ENCODE results near the gene SEC24C.
"Not testable (repeated sequence)": the region's sequence is repeated elsewhere in the genome, so short reads cannot be mapped to it uniquely, and the experiment has no call there.

Gene SEC24C

DNA sequence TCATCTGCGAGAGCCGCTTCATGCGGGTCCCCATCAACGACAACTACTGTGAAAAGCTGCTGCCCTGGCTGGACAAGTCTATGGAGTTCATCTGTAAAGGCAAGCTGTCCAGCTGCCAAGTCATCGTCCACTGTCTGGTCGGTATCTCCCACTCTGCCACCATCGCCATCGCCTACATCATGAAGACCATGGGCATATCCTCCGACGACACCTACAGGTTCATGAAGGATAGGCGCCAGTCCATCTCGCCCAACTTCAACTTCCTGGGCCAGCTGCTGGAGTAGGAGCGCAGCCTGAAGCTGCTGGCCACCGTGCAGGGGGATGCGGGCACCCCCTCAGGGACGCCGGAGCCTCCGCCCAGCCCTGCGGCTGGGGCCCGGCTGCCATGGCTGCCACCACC, 11.7 kb upstream of the SEC24C start:
- no peak for DNase-seq (ENCODE audit: low read depth in 2 of 2)

DNA sequence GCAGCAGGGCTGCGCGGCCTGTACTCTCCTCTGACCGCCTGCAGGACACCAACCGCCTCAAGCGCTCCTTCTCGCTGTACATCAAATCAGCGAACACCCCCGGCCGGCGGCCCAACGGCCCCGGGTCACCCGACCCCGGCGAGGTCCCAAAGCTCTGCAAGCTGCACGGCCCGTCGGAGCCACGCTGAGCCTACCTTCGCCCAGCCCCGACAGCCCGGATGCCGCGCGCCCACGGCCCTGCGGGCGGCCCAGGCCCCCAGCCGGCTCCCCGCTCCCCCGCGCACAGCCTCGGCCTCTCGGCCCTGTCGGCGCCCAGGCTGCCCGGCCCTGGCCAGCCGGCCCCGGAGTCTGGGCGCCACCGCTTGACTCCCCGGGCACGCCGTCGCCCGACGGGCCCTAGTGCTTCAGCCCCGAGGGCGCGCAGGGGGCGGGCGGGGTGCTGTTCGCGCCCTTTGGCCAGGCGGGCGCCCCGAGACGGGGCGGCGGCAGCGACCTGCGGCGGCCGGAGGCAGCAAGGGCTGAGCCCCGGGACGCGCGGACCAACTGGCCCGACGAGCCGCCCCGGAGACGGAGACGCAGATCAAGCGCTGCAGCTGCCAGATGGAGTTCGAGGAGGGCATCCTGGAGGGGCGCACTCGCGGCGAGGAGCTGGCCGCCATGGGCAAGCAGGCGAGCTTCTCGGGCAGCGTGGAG, 11.1 kb upstream of the SEC24C start:
- DNase-seq (ENCODE audit: low read depth in 2 of 2), result no peak

DNA sequence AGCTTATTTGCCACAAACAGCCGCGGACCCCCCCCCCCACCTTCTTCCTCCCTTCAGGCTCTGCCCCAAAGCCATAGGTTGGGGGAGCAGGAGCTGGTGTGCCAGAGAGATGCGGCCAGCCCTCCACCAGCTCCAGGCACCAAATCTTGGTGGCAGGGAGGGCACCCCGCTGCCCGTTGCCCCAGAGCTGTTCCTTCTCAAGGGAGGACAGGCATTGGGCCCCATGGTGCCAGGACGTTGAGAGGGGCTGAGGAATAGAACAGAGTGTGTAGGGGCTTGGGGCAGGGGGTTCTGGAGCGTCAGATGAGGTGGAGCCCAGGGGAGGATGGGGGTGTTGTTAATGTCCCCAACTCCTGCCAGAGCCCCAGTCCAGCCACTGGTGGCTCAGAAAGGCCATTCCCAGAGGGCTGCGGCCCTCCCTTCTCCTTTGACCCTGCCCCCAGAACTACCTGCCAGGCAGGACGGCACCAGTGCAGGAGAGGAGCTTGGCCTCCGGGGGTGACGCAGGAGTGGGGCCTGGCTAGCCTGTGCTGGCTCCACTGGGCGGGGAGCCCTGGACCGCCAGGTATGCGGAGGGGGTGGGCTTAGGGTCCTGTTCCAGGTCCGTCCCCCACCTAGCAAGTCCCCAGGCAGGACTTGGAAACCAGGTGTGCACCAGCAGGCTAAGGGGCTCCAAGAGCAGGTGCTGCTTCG, 10.0 kb upstream of the SEC24C start:
- no peak for DNase-seq (ENCODE audit: low read depth in 2 of 2)

DNA sequence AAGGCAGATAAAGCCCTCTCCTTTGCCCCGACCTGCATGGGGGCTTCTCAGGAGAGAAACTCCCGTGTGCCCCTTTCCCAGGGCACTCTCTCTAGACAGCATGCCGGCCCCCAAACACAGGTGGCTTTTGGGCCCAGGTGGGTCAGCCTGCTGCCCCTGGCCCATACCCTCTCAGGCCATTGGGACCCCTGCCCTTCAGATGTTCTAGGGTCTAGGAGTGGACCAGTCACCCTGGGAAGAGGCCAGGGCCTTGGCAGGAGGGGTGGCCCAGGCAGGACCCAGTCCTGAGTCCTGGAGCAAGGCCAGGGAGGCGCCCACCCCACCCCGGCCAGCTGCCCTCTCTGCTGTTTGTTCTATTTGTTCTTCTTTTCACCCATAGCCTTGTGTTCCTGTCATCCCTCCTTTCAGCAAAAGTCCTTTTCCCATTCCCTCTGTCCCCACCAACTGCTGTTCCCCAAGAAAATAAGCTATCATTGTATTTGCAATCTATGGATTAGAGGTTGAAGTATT, 9.3 kb upstream of the SEC24C start:
- DNase-seq (ENCODE audit: low read depth in 2 of 2), result no peak

DNA sequence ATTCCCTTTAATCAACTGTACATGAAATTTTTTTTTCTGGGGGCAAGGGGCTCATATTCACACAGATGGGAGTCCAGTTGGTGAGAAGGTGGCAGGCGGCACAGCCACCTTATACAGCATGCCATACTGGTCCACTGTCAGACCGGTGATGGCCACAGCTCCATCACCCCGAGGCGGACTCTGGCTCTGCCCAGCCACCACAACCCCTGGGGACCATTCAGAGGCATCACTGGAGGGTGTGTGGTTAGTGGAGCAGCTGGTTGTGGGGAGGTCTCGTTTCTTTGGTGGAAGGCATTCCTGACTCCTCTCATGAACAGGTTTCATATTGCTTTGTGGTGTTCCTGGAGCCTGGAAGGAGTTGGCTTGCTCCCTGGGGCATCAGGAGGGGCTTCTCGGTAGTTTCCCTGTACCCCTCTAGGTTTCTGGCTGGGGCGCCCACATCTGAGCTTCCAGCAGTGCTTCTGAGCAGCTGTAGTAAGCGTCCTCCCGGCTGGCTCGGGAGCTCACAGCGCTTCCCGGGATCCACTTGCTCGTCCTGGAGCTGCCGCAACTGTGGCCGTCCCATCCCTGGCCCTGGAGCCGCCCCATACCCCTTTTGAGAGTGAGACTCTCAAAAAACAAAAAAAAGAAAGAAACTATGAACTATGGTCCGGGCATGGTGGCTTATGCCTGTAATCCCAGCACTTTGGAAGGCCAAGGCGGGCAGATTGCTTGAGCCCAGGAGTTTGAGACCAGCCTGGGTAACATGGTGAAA, 3.5 kb upstream of the SEC24C start:
- not testable (repeated sequence) for DNase-seq (ENCODE audit: low read depth in 2 of 2)

DNA sequence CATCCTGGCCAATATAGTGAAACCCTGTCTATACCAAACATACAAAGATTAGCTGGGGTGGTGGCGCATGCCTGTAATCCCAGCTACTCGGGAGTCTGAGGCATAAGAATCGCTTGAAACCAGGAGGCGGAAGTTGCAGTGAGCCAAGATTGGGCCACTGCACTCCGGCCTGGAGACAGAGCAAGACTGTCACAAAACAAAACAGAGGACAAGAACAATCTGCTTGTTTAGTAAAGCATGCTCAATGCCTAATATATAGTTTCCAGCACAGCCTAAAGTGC, 1.8 kb upstream of the SEC24C start:
- DNase-seq (ENCODE audit: low read depth in 2 of 2), result no peak

DNA sequence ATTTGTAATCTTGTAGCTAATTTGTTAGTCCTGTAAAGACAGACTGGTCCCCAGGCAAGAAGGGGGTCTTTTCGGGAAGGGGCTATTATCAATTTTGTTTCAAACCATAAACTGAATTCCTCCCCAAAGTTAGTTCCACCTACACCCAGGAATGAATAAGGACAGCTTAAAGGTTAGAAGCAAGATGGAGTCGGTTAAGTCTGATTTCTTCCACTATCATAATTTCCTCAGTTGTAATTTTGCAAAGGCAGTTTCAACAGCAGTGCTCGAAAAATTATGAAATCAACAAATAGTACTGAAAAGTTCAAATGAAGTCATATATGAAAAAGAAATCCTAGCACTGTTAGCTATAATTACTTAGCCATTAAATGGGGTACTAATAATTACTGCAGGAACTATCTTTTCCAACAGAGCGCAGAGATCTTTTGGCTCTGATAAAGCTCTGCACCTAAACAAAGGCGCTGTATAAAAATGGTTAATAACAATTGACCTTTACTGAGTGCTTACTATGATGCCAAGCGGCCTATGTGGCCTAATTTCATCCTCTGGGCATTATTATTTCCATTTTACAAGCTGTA, 756 bp upstream of the SEC24C start:
- DNase-seq (ENCODE audit: low read depth in 2 of 2), result no peak

DNA sequence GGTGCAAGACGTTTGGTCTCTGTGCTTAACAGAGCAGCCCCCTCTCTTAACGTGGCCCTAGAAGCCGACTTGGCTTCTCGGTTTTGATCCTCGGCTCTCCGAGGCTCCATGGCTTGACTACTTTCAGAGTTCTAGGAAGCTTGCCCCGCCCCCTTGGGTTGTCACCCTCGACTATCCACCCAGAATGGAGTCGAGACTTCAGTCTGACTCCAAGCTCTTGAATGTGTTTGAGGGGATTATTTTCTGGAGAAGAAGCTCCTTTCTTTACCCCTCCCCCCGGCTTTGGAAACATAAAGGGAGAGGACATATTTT, 448 bp downstream of the SEC24C start:
- peak in 1 of 2 donors; percentile 40 for DNase-seq (ENCODE audit: low read depth in 2 of 2)

DNA sequence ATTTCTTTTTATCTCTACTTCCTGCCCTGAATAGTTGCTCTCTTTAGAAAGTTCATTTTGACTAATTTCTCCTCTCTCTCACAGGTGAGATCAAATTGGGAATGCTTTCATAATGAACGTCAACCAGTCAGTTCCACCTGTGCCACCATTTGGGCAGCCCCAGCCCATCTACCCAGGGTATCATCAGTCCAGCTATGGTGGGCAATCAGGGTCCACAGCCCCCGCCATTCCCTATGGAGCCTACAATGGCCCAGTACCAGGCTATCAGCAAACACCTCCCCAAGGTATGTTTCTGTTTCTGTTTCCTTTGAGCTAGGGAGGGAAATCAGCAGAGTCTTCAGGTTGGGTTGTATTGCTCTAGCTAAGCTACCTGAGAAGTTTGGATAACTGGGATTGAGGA, 2.5 kb downstream of the SEC24C start:
- no peak for DNase-seq (ENCODE audit: low read depth in 2 of 2)

DNA sequence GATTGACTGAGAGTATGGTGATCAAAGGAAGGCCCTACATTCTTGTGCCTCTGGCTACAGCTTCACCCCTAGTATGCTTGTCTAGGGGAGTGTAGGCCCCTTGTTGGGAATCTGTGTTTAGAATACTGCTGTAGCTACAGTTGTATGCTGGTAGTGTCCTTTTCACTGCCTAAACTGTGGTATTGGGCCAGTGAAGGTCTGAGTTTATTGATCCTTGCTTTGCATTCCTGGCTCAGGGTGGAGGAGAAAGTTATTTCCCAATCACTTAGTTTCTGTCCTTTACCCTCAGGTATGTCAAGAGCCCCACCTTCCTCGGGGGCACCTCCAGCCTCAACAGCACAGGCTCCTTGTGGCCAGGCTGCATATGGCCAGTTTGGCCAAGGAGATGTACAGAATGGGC, 6.6 kb downstream of the SEC24C start:
- DNase-seq (ENCODE audit: low read depth in 2 of 2), result no peak

DNA sequence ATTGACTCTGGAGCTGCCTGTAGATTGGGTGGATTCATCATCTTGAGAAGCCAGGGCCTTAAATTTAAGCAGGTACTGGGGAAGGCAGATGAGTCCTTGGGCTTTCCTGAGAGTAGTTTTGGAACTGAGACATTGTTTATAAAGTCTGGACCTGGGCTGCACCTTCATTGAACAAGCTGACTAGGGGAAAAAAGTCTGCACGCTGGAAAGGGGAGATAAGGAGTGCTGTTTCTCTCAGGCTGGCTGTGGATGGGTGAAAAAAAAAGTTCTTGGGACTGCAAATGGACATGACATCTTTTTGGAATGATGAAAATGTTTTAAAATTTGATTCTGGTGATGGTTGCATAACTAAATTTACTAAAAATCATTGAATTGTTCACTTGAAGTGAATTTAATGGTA, 12.0 kb downstream of the SEC24C start:
- DNase-seq (ENCODE audit: low read depth in 2 of 2), result no peak

DNA sequence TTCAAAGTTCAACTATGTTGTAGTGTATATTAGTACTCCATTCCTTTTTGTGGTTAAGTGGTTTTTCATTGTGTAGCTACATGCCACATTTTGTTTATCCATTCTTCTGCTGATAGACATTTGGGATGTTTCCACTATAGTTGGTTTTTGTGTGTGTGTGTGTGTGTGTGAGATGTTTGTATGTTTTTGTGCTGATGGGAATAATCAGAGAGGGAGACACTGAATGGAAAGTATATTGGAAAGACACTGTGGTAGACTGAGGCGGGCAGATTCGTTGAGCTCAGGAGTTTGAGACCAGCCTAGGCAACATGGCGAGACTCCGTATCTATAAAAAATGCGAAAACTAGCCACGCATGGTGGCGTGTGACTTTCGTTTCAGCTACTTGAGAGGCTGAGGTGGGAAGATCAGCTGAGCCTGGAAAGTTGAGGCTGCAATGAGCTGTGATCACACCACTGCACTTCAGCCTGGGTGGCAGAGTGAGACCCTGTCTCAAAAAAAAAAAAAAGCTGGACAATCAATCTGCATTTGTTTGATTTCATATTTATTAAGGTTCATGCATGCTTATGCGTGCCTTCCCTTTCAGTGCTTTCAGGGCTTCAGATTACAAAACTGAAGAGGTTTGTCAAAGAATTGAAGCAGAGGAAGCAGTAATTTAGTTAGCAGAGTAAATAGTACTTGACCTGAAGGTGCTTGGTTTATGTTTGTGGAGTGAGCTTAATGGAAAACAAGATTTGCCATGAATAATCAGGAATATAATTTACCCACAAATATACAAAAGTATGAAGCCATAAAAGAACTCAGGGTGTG, 14.7 kb downstream of the SEC24C start:
- DNase-seq (ENCODE audit: low read depth in 2 of 2), result no peak

DNA sequence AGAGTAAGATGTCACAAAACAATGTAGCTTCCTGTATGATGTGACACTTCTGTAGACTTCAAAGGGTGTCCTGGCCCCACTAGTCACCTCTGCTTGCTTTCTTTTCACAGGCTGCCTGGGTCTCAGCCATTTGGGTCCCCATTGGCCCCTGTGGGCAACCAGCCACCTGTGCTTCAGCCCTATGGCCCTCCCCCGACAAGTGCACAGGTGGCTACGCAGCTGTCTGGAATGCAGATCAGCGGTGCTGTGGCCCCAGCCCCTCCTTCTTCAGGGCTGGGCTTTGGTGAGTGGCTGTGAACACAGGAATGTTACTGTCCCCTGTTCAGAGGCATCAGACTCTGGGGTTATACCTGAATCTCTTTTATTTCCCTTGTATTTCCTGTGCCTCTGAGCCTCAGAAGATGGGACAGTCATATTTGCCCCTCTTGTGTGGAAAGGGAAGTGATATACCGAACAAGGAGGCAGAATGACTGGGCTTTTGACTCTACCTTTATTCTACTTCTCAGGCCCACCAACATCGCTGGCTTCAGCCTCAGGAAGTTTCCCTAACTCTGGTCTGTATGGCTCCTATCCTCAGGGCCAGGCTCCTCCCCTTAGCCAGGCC, 15.4 kb downstream of the SEC24C start:
- DNase-seq (ENCODE audit: low read depth in 2 of 2), result no peak

DNA sequence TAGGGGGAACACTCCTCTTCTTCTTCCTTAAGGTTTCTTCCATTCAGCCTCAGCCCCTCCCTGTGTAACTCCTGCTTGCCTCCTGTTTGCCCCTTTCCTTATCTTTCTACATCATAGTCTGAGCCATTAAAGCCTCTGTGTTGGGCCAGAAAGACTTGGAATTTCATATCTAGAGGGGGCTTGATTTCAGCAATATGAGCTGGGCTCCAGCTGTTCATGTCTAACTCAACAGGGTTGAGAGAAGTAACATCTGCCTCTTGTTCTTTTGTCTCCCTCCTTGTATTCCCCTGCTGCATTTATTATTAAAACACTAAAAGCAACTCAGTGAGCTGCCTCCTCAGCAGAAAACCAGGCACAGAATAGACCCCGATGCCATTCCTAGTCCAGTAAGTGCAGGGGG, 17.6 kb downstream of the SEC24C start:
- no peak for DNase-seq (ENCODE audit: low read depth in 2 of 2)

DNA sequence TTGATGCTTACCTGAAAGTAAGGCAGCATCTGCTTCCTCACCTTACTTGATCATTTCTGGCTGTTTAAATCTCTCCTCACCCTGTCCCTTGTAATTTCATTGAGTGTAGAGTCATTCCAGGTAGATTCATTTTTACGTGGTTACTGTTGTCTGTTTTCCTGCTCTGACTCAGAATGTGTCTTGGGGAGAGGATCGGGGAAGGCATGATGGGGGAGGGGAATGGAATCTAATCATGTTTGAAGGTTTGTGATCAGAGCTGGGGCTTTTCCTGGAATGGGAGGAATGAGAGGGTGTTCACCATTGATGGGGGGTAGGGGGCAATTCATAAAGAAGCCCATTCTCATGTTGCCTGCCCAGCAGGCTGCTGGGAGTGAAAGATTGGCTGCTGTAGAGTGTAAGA, 18.7 kb downstream of the SEC24C start:
- no peak for DNase-seq (ENCODE audit: low read depth in 2 of 2)

DNA sequence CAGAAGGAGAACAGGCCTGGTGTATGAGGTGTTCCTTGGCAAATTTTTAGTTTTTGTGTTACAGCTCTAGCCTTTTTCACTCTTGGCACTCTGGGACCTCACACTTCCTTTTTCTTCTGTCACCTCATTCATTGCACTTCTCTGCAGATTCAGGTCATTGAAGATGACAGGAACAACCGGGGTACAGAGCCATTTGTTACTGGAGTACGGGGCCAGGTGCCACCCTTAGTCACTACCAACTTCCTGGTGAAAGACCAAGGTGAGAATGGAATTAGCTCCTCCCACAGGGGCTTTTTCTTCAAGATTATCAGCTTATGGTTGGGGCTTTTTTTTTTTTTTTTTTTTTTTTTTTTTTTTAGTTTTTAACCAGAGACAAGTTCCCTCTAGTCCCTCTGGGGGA, 19.2 kb downstream of the SEC24C start:
- DNase-seq (ENCODE audit: low read depth in 2 of 2), result no peak

DNA sequence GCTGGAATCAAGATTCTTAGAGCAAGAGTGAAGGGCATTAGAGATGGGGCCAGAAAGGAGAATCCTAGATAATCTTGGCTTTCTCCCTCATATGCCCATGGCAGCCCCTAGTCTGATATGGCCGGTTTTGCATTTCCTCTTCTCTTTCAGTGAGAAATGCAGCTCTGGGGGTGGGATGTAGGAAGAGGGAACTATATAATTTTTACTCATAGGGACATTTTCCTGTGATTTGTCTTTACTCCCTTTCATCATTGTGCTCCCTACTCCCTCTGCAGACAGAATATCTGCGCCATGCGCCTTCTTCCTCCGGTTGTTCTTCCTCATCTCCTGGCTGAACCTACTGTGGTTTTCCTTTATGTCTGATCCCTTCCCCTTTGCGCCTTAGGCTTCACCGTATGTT, 20.9 kb downstream of the SEC24C start:
- DNase-seq (ENCODE audit: low read depth in 2 of 2), result no peak

DNA sequence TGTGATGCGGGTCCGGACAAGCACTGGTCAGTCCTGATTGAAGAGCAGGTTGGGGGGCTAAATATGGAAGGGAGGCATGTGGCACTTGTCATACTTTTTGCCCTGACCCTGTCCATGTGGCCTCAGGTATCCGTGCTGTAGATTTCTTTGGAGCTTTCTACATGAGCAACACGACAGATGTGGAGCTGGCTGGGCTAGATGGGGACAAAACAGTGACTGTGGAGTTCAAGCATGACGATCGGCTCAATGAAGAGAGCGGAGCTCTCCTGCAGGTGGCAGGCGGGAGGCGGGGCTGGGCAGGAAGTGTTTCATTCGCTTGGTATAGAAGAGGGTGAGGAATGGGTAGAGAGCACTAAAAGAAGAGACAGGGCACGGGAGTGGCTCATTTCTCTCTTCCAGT, 24.7 kb downstream of the SEC24C start:
- DNase-seq (ENCODE audit: low read depth in 2 of 2), result peak; percentile 28 to 42

DNA sequence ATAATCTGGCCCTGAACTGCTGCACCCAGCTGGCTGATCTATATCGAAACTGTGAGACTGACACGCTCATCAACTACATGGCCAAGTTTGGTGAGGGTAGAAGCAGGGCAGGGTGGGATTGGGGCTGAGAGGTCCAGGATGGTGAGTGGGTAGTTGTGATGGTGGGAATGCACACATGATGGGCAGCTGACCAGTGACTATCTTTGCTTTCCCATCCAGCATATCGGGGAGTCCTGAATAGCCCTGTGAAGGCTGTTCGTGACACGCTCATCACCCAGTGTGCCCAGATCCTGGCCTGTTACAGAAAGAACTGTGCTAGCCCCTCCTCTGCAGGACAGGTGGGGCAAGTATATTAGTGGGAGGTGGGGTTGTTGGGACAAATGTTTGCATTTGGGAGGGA, 25.2 kb downstream of the SEC24C start:
- DNase-seq (ENCODE audit: low read depth in 2 of 2), result no peak

DNA sequence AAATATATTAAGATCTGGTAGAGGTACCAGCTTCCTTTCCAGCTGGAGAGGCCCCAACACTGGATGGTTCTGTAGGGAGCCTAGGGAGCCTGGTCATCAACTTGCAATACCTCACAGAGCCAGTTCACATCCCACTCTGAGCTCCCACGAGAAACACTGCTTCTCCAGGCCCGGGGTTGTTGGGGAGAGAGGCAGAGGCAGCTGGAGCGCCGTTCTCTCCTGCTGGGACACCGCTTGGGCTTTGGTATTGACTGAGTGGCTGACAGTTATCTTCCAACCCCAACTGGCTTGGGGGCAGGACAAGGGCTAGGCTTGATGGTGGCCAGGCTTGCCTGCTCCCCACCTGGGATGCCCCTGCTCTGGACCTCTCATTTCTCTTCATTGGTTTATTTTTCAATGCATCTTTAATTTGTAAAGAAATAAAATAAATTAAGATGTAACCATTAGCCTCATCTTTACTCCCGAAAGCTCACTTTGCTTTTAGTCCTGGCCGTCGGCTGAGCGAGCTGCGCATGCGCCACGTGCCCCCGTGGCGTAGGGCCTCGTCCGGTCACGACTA, 27.6 kb downstream of the SEC24C start:
- peak; percentile 49 for DNase-seq (ENCODE audit: low read depth in 2 of 2)

Data from stimulated activated CD4-positive, alpha-beta T cell treated with anti-CD3 and anti-CD28 coated beads, Interleukin-1b, Interleukin-23, amount 100 ng/mL, for 1 hour (primary cell).